Upper lobe of left lung (tissue), 4 donors: Measurements from ENCODE around the gene DNTTIP2.
"Not testable (repeated sequence)": the region's sequence is repeated elsewhere in the genome, so short reads cannot be mapped to it uniquely, and the experiment has no call there.

Experiments
- CTCF ChIP-seq, 6 experiments: fragments of 450-650 bp in 4 of 6; fragments of 200-600 bp in 2 of 6; sonication (generic) in 2 of 6; IDR thresholded peaks; one replicate each; pipeline ENCODE4 v1.5.1; 2016 to 2019; ENCODE audit warnings: antibody characterized with exemption in 6 of 6
- POLR2A ChIP-seq, 4 donors: fragments of 450-650 bp; IDR thresholded peaks; one replicate each; pipeline ENCODE4 v1.5.1; 2016 to 2017; ENCODE audit warnings: antibody characterized with exemption in 4 of 4, mild to moderate bottlenecking in 2 of 4
- POLR2AphosphoS5 ChIP-seq, 2 donors: sonication (generic); formaldehyde crosslinking; IDR thresholded peaks; one replicate each; pipeline ENCODE4 v1.5.1; 2017; ENCODE audit warnings: antibody characterized with exemption in 2 of 2

- not testable (repeated sequence) for TF ChIP-seq CTCF, POLR2A, POLR2AphosphoS5 (IDR thresholded peaks at IDR 0.05)
These were observed 21.4 kb downstream of the DNTTIP2 start for GRCh38 chr1:93857653-93858052.
